Gastrocnemius medialis (tissue), 4 donors: ENCODE results near the gene FAM3A. TPM values are rescaled to one million over a fixed set of nuclear protein-coding genes. Genes with fewer than 3 reads are reported as not detected.
"Not testable (repeated sequence)": the region's sequence is repeated elsewhere in the genome, so short reads cannot be mapped to it uniquely, and the experiment has no call there.

ENCODE experiments used
- ATAC-seq, 2 donors: fragments of 150-250 bp; one replicate each; pipeline ENCODE4 v1.9.1; 2016
- DNase-seq, 2 donors: peaks; one replicate each; pipeline ENCODE4 v3.0.0-alpha.2; 2019
- H3K27ac ChIP-seq, 4 donors: fragments of 200-600 bp; sonication (generic); 1 replicate in 1 of 4; 2 replicates in 3 of 4; pipeline ENCODE4 v1.5.1; 2016 to 2018; ENCODE audit warnings: mild to moderate bottlenecking in 2 of 4, moderate library complexity in 1 of 4
- H3K27me3 ChIP-seq, 3 donors: fragments of 200-600 bp; sonication (generic) in 2 of 3; 1 replicate in 1 of 3; 2 replicates in 2 of 3; pipeline versions ENCODE4 v1.5.1 to v1.6.0; 2016 to 2019; ENCODE audit warnings: mild to moderate bottlenecking in 1 of 3, moderate library complexity in 1 of 3
- H3K36me3 ChIP-seq, 2 donors: fragments of 200-600 bp; sonication (generic) in 1 of 2; one replicate each; pipeline ENCODE4 v1.5.1; 2017 to 2018
- H3K4me1 ChIP-seq, 2 donors: fragments of 200-600 bp; sonication (generic) in 1 of 2; one replicate each; pipeline ENCODE4 v1.5.1; 2016 to 2017; ENCODE audit warnings: mild to moderate bottlenecking in 2 of 2
- H3K4me3 ChIP-seq, 4 donors: fragments of 200-600 bp; sonication (generic) in 3 of 4; 1 replicate in 1 of 4; 2 replicates in 3 of 4; pipeline ENCODE4 v1.5.1; 2016 to 2019; ENCODE audit warnings: mild to moderate bottlenecking in 2 of 4
- H3K9me3 ChIP-seq, 3 donors: fragments of 200-600 bp; sonication (generic) in 2 of 3; 1 replicate in 1 of 3; 2 replicates in 2 of 3; pipeline ENCODE4 v1.5.1; 2016 to 2019
- POLR2A ChIP-seq, 2 donors: fragments of 450-650 bp; IDR thresholded peaks; one replicate each; pipeline ENCODE4 v1.6.1; 2017; ENCODE audit warnings: antibody characterized with exemption in 2 of 2, mild to moderate bottlenecking in 2 of 2, moderate library complexity in 2 of 2
- in situ Hi-C, 4 donors: fragments of 200-750 bp; cut with MboI; loops; one replicate each; pipeline versions ENCODE4 v1.15.0 to v1.8.0; 2017; ENCODE audit warnings: low sequenced_read_pairs in 4 of 4
- intact Hi-C: fragments of 100-400 bp; cut with DNase I; formaldehyde crosslinking; loops from one replicate; pipeline ENCODE4 v1.15.1; 2023; ENCODE audit warnings: low total_unique reads
- total RNA-seq, 4 donors: library from RNA; depleted of rRNA; stranded (reverse); fragments of >200 nt; gene quantifications; one replicate each; pipeline versions ENCODE4 v1.1.0 to v1.2.3, GENCODE V29; 2016
- TF ChIP-seq, protein P1 (sequence below), 5 experiments: fragments of 450-650 bp in 3 of 5; fragments of 200-600 bp in 2 of 5; sonication (generic) in 2 of 5; IDR thresholded peaks in 4 of 5; conservative IDR thresholded peaks in 1 of 5; 1 replicate in 4 of 5; 2 replicates in 1 of 5; pipeline ENCODE4 v1.5.1; 2016 to 2019; ENCODE audit warnings: antibody characterized with exemption in 5 of 5, mild to moderate bottlenecking in 3 of 5, moderate library complexity in 3 of 5

Gene FAM3A, protein sequence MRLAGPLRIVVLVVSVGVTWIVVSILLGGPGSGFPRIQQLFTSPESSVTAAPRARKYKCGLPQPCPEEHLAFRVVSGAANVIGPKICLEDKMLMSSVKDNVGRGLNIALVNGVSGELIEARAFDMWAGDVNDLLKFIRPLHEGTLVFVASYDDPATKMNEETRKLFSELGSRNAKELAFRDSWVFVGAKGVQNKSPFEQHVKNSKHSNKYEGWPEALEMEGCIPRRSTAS
- 10 to 100 TPM; 28.3 to 44.5 (median 37.8) TPM for total RNA-seq

DNA sequence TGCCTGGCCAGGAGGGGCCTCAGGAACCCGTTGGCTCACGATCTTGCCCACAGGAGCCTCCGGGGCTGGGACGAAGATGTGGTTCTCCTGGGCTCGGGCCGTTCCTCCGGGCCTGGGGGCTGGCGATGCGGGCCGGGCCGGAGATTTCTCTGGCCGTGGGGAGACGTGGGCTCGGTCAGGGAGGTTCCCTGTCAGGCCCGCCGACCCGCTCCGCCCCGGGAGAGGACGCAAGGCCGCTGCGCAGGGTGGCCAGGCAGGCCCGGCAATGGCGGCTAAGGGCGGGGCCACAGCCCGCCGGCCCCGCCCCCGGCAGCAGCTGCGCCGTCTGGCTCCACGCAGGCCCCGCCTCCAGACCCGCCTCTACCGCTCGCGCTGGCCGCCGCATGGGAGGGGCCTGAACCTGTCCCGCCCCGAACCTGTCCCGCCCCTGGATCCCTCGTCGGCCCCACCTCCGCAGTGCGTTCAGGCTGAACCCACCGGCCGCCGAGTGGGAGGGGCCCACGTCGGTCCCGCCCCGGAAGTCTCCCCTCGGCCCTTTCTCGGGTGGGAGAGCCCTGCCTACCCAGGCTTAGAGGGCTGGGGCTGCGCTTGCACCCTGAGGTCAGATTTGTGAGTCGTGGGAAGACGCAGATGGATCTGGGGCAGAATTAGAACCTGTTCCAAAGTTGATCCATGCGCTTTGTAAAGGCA is at the start of gene FAM3A:
Gene FAM3A, minus strand, starts transcription at position 267 of the 690 bp plus-strand sequence. CDS start 460 bp downstream, outside the sequence.
- peak; percentile 88 to 89 for TF ChIP-seq POLR2A (IDR thresholded peaks at IDR 0.05)
- TF ChIP-seq, protein P1, sequence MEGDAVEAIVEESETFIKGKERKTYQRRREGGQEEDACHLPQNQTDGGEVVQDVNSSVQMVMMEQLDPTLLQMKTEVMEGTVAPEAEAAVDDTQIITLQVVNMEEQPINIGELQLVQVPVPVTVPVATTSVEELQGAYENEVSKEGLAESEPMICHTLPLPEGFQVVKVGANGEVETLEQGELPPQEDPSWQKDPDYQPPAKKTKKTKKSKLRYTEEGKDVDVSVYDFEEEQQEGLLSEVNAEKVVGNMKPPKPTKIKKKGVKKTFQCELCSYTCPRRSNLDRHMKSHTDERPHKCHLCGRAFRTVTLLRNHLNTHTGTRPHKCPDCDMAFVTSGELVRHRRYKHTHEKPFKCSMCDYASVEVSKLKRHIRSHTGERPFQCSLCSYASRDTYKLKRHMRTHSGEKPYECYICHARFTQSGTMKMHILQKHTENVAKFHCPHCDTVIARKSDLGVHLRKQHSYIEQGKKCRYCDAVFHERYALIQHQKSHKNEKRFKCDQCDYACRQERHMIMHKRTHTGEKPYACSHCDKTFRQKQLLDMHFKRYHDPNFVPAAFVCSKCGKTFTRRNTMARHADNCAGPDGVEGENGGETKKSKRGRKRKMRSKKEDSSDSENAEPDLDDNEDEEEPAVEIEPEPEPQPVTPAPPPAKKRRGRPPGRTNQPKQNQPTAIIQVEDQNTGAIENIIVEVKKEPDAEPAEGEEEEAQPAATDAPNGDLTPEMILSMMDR (IDR thresholded peaks at IDR 0.05 in 4 of 5, conservative IDR thresholded peaks at IDR 0.05 in 1 of 5): no peak
- H3K27me3 ChIP-seq: no peaks in the 10 kb centered on the region

DNA sequence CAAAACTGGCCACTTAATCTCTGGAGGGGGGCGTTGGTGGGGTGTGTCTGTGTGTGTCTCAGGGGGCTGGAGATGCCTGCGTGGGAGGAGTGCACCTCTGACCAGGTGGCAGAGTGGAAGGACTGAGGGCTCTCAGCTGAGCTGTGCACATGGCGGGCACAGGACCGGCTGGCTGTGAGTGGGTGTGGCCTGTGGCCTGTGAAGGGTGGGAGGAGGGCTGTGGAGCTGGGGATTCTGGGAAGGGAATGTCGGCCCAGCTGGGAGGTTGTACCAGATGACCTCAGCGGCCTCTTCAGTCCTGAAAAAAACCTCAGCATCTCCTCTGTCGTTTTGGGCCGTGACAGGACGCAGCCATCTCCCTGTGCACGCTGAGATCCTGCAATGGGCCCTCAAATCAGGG is 46.3 kb upstream of the FAM3A start:
- H3K27me3 ChIP-seq, H3K4me3 ChIP-seq, ATAC-seq, H3K27ac ChIP-seq, intact Hi-C loops, in situ Hi-C loops, DNase-seq, H3K9me3 ChIP-seq, H3K36me3 ChIP-seq, H3K4me1 ChIP-seq: not testable (repeated sequence)

More for the DNA sequence above, at the start of gene FAM3A:
- H3K27ac ChIP-seq: peak within 1 kb of the TSS; percentile 88 to 96 (median 95)
- no peaks in the 10 kb centered on the region for H3K9me3 ChIP-seq
- in situ Hi-C loops: no loop called here
- H3K36me3 ChIP-seq: no peaks in the 10 kb centered on the region
- H3K4me1 ChIP-seq: peaks cover 0 to 12% of the 10 kb centered on the region in 2 donors
- DNase-seq (peak; percentile 93), ATAC-seq (peak; percentile 86 to 92)
- intact Hi-C loops: loop anchor here (1.0 to 10.0 kb wide), 4 partner anchors 26 to 591 kb away; partner anchors contain the start of genes ARHGAP4, LAGE3, RPL10 and SLC10A3
- peak within 1 kb of the TSS; percentile 68 to 89 (median 72) for H3K4me3 ChIP-seq

DNA sequence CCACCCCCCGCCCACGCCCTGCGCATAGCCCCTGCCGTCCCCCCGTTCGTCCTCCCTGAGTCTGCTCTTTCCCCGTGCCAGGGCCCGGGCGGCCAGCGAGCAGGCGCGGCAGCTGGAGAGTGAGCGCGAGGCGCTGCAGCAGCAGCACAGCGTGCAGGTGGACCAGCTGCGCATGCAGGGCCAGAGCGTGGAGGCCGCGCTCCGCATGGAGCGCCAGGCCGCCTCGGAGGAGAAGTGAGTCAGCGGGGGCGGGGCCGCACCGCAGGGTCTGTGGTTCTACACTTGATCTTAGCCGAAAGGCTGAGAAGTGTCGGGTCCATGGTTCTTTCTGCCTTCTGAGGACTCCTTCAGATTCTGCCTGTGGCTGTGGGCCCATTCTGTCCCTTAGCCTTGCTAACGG is 44.3 kb upstream of the FAM3A start:
- in situ Hi-C loops, DNase-seq, H3K4me3 ChIP-seq, ATAC-seq, H3K4me1 ChIP-seq, H3K36me3 ChIP-seq, H3K27ac ChIP-seq, H3K9me3 ChIP-seq, H3K27me3 ChIP-seq, intact Hi-C loops: not testable (repeated sequence)

DNA sequence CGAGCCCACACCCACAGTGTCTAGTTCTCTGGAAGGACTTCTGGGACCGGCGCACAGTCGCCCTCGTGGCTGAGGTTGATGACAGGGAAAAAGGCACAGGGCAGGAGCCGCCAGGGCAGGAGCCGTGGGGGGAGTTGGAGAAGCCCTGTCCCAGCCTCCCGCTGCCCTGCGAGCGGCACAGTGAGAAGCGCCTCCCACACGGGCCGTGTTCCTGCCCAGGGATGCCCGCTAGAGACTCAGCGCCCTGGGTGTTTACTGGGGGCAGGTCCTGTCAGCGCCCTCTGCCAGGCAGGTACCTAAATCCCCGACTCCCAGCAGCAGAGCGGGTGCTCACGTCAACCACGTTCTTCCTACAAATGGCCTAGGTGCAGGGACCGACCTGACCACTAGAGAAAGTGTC is 42.9 kb upstream of the FAM3A start:
- H3K4me1 ChIP-seq, ATAC-seq, H3K4me3 ChIP-seq: not testable (repeated sequence)

DNA sequence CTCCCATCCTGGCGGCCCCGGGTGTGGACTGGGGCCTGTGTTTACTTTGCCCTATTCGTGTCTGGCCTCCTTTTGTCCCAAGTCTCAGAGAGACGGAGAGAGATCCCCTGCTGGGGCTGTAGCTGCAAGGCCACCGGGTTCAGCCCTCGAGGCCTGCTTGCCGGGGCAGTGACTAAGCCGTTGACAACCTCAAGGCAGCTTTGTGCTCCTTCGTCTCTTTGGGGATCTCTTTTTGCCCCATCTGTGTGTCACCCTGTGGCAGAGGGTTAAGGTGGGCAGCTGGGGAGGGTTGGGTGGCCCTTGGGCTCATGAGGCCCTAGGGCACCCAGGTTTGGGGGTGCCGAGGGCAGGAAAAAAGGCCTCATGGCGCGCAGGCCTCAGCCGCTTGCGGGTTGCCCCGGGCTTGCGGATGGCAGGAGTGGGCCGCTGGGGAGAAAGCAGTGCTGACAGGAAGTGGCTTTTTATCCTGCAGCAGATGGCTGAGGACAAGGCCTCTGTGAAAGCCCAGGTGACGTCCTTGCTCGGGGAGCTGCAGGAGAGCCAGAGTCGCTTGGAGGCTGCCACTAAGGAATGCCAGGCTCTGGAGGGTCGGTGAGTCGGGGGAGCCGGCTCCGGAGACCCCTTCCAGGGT is 42.1 kb upstream of the FAM3A start:
- intact Hi-C loops, in situ Hi-C loops, H3K9me3 ChIP-seq, H3K4me3 ChIP-seq, H3K36me3 ChIP-seq, DNase-seq, ATAC-seq, H3K4me1 ChIP-seq, H3K27ac ChIP-seq, H3K27me3 ChIP-seq: not testable (repeated sequence)

More for the DNA sequence above, 42.9 kb upstream of the FAM3A start:
- DNase-seq, H3K9me3 ChIP-seq, H3K27ac ChIP-seq, H3K36me3 ChIP-seq, intact Hi-C loops, H3K27me3 ChIP-seq, in situ Hi-C loops: not testable (repeated sequence)

DNA sequence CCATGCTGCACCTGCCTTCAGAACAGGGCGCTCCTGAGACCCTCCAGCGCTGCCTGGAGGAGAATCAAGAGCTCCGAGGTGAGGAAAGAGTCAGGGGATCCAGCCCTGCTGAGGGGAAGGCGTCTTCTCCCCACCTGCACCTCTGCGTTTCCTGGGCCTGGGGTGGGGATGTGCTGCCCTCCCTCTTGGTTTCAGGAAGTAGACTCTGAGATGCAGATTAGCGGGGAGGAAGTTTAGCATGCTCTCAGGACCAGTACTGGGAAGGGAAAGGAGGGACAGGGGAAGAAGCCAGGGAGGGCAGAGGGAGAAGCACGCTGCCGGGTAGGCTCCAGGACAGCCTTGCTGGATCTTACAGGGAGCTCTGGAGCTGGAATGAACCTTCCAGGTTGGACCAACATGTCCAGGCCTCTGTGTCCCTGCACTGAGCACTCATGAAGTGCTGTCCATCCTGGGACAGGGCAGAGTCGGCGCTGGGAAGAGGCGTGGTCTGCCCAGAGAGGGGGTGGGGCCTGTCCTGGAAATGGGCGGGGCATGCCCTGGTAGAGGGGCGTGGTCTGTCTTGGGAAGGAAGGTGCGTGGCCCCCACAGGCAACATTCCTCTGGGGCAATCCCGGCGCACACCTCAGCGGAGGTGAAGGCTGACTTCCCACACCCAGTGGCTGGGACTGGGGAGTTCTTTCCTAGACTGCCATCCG is 36.2 kb upstream of the FAM3A start:
- H3K4me3 ChIP-seq, intact Hi-C loops, DNase-seq, H3K27ac ChIP-seq, H3K27me3 ChIP-seq, H3K36me3 ChIP-seq, in situ Hi-C loops, ATAC-seq, H3K9me3 ChIP-seq: not testable (repeated sequence)
- peaks cover 0 to 14% of the 10 kb centered on the region in 2 donors for H3K4me1 ChIP-seq
